Brain microvascular endothelial cell (primary cell): ENCODE data around the gene DHCR7.

ENCODE experiments used
- DNase-seq: peaks from one replicate; pipeline ENCODE4 v3.0.0-alpha.2; 2020
- H3K27ac ChIP-seq: fragments of 250-450 bp; sonication (Bioruptor Pico); 2 replicates; pipeline ENCODE4 v1.5.1; 2020; ENCODE audit warnings: mild to moderate bottlenecking, moderate library complexity
- H3K27me3 ChIP-seq: fragments of 250-450 bp; sonication (Bioruptor Pico); replicated peaks from 2 replicates; pipeline ENCODE4 v1.5.1; 2020; ENCODE audit warnings: mild to moderate bottlenecking
- H3K36me3 ChIP-seq: fragments of 250-450 bp; sonication (Bioruptor Pico); replicated peaks from 2 replicates; pipeline ENCODE4 v1.5.1; 2020; ENCODE audit warnings: mild to moderate bottlenecking
- H3K4me3 ChIP-seq: 2 replicates; pipeline ENCODE4 v1.5.1; 2011; ENCODE audit warnings: low read depth, mild to moderate bottlenecking, control low read depth, low read length, moderate library complexity
- CTCF ChIP-seq: IDR thresholded peaks from 2 replicates; pipeline ENCODE4 v1.5.1; 2011; ENCODE audit warnings: low read depth, mild to moderate bottlenecking, moderate library complexity, low read length, control low read depth, inconsistent platforms; ENCODE audit errors: missing control alignments
- in situ Hi-C: cut with HindIII; loops from 2 replicates; pipeline ENCODE4 v1.10.0; 2017; ENCODE audit warnings: low sequenced_read_pairs, low pct_ligation_motif_present

Gene DHCR7

GRCh38 chr11:71485466-71485865, 37.3 kb upstream of the DHCR7 start:
- Histone ChIP-seq H3K36me3 (peaks cover 44% of the 10 kb centered on the region), H3K27me3 (no peaks in the 10 kb centered on the region), H3K4me3 (no peak overlapping the region), H3K27ac (no peak overlapping the region)
- DNase-seq, result no peak
- in situ Hi-C loops, result no loop called here
- no peak for TF ChIP-seq CTCF

- TF ChIP-seq CTCF, result no peak
- H3K27ac ChIP-seq, result no peak overlapping the region
- no peak overlapping the region for H3K4me3 ChIP-seq
- in situ Hi-C loops, result no loop called here
- DNase-seq, result no peak
- H3K27me3 ChIP-seq, result no peaks in the 10 kb centered on the region
- H3K36me3 ChIP-seq, result peaks cover 48% of the 10 kb centered on the region
Observed at GRCh38 chr11:71485063-71485399, 36.8 kb upstream of the DHCR7 start.

DNA sequence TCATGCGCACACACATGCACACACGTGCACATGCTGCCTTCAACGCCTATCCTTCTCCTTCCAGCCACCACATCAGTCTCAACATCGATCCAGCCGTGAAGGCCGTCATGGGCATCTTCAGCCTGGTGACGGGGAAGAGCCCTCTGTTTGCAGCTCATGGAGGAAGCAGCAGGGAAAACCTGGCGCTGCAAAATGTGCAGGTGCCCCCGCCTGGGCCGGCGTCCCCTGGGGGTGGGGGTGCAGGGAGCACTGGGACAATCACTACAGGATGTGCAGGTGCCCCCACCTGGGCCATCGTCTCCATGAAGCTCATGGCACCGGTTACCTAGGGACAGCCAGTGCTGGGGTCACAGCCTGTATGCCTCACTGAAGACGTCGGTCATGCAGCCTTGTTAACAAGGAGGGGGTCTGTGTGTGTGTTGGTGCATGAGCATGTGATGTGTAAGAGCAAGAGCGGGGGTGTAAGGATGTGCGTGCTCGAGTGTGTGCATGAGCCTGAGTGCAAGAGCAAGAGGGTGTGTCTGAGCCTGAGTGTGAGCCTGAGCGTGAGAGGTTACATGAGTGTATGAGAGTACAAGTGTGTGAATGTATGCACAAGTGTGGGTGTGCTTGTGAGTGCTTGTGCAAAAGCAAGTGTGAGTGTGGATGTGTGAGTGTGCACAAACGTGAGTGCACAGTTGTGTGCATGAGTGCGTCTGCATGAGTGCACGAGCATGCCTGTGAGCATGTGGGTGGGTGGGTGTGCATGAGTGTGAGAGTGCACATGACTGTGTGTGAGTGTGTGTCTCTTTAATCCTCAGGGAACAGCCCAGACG, 36.3 kb upstream of the DHCR7 start:
- Histone ChIP-seq H3K4me3 (no peak overlapping the region), H3K27ac (no peak overlapping the region), H3K27me3 (no peaks in the 10 kb centered on the region), H3K36me3 (peaks cover 51% of the 10 kb centered on the region)
- DNase-seq, result no peak
- in situ Hi-C loops, result no loop called here
- no peak for TF ChIP-seq CTCF

DNA sequence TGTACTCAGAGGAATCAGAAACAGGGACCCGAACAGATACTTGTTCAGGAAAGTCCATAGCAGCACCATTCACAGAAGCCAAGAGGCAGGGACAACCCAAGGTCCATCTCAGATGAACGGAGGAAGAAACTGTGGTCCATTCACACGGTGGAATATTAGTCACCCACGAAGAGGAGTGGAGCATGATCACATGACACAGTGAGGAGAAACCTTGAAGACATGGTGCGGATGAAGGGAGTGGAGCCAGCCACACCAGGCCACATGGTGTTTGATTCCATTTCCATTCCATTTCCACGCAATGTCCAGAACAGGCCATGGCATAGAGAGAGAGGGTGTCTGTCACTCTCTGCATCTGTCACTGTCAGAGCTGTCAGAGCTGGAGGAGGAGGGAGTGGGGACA, 35.5 kb upstream of the DHCR7 start:
- TF ChIP-seq CTCF, result no peak
- no peak for DNase-seq
- peaks cover 53% of the 10 kb centered on the region for H3K36me3 ChIP-seq
- in situ Hi-C loops, result no loop called here
- H3K4me3 ChIP-seq, result no peak overlapping the region
- H3K27me3 ChIP-seq, result no peaks in the 10 kb centered on the region
- H3K27ac ChIP-seq, result no peak overlapping the region

- Histone ChIP-seq H3K27me3 (no peaks in the 10 kb centered on the region), H3K36me3 (peaks cover 55% of the 10 kb centered on the region), H3K27ac (no peak overlapping the region), H3K4me3 (no peak overlapping the region)
- DNase-seq, result no peak
- TF ChIP-seq CTCF, result no peak
- in situ Hi-C loops, result no loop called here
Observed at GRCh38 chr11:71482746-71483364, 34.7 kb upstream of the DHCR7 start.
